DMS114 treated with DMSO at 0.1 percent for 48 hours (cell line): ENCODE data around the gene CFAP69.

Source experiments
- DNase-seq: peaks from one replicate; lab custom pipeline; 2025; ENCODE audit not compliant: unreplicated experiment; lab: John Stamatoyannopoulos, UW

The CFAP69 gene, protein sequence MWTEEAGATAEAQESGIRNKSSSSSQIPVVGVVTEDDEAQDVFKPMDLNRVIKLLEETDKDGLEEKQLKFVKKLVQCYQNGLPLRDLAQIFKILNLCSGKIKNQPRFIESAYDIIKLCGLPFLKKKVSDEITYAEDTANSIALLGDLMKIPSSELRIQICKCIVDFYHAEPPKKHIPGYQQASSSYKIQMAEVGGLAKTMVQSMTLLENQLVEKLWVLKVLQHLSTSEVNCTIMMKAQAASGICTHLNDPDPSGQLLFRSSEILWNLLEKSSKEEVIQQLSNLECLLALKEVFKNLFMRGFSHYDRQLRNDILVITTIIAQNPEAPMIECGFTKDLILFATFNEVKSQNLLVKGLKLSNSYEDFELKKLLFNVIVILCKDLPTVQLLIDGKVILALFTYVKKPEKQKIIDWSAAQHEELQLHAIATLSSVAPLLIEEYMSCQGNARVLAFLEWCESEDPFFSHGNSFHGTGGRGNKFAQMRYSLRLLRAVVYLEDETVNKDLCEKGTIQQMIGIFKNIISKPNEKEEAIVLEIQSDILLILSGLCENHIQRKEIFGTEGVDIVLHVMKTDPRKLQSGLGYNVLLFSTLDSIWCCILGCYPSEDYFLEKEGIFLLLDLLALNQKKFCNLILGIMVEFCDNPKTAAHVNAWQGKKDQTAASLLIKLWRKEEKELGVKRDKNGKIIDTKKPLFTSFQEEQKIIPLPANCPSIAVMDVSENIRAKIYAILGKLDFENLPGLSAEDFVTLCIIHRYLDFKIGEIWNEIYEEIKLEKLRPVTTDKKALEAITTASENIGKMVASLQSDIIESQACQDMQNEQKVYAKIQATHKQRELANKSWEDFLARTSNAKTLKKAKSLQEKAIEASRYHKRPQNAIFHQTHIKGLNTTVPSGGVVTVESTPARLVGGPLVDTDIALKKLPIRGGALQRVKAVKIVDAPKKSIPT

DNA sequence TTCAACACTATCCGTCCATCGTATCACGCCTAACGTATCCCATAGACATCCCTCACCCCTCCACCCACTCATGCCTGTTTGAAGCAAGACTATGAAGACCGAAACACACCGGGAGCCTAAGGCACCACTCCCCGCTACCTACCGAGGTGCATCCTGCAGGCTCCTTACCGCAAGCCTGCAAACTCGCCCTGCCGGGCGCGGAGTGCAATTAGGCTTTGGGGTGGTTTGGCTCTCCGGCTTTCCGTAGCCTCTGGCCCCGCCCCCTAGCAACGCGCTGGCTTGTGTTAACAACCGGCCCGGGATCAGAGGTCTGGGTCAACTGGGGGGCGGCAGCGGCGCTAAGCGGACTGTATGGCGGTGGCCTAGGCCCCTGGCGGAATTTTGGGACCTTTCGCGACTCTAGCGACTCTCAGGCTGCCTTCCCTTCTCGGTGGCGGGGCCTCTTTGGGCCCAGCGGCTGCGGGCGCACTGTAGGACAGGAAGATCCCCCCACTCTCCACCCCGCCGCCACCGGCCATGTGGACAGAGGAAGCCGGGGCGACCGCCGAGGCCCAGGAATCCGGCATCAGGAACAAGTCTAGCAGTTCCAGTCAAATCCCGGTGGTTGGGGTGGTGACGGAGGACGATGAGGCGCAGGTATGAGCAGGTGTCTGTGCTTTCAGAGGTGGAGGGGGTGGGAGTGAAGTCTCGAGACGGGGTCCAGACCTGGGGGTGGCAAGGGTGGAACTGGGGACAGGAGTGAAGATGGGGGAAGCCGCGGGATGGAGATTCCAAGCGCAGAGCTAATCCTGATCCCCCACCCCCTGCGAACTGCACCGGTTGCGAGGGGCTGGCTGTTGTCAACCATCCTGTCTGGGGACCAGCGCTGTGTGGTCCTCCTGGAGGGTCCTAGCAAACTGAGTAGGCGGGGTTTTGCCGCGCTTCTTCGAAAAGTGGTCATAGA is at the start of gene CFAP69:
TSS of gene CFAP69 (plus strand) at position 266 of the 943 bp plus-strand sequence. CDS start at position 517, 251 bp downstream.
- peak; percentile 64 for DNase-seq

DNA sequence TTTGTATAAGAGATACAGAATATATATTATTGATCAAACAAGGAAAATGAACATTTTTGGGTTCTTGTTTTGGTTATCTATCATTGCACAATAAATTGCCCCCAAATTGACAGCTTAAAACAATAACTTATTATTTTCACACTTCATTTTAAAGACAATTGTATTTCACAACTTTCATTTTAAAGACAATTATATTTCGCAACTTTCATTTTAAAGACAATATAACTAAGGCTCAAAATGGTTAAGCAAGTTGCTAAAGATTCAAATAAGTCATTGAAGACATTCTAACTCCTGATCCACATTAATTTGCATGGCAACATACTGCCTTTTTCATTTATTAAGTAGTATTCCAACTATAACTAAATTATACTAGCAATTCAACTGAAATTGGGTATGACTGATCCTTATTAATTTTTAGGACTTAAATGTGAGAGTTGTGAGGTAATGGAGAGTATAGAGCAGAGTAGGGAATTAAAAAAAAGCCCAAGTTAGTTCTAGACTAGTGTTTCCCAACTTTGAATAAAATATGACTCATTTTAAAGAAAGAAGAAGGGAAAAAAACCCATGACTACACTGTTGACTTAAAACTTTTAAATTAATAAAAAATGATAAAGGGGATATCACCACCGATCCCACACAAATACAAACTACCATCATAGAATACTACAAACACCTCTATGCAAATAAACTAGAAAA is 43.3 kb upstream of the CFAP69 start:
- no peak for DNase-seq

DNA sequence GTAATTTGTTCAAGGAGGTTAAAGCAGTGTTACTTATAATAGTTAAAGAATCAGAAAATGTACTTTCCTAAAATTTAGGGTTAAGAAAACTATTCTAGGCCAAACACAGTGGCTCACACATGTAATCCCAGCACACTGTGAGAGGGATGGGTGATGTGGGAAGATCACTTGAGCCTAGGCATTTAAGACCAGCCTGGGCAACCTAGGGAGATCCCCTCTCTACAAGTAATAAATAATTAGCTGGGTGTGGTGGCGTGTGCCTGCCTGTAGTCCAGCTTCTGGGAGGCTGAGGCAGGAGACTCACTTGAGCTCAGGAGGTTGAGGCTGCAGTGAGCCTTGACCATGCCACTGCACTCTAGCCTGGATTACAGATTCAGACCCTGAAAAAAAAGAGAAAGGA is 37.0 kb upstream of the CFAP69 start:
- no peak for DNase-seq

DNA sequence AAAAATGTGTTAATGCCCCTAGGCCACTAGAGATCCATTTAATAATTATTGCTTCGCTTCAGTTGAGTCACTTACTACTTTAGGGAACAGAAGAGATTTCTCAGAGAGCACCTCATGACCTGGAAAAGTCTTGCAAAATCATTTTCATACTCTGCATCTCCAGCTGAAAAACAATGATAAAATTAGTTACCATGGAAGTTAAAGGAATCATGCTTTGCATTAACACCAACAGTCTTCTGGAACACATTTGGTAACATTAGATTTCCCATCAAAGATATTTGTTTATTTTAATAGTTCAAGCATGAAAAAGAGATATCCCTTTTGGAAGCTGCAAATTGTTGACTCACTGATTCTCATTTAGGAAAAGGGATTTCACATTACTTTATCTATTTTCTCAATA is 35.2 kb upstream of the CFAP69 start:
- DNase-seq: no peak

DNA sequence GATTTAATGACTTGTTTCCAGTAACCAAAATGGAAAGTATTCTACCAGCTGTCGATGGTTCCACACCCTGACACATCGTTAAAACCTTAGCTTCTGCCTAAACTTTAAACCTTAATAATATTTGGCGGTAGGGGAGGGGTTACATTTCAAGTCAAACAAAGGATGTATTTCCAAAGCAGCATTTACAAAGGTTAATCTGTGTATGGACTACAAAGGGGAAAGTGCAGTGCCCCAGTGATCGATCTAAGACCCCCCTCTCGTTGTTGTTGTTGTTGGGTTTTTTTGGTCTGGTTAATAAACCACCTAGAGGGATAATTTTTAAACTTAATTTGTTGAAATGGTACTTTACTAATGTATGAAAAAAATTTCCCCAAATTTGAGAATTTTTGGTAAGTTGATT is 34.5 kb upstream of the CFAP69 start:
- no peak for DNase-seq

DNA sequence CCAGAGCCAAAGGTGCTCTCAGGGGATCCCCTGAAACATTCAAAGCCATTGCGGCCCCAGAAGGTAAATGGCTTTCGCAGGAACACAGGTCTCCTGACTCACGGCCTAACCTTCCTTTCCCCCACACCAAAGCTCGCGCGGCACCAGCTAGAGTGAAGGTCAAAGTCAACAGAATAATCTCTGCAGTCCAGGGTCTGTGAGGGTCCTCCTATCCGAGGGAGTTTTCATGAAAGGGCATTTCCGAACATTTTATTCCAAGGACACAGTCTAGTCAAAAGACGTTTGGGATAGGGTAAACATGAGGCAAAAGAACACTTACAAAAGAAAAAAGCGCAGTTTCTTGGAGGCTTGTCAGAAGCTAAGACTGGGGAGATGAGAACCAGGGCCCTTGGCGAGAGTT is 34.0 kb upstream of the CFAP69 start:
- no peak for DNase-seq

DNA sequence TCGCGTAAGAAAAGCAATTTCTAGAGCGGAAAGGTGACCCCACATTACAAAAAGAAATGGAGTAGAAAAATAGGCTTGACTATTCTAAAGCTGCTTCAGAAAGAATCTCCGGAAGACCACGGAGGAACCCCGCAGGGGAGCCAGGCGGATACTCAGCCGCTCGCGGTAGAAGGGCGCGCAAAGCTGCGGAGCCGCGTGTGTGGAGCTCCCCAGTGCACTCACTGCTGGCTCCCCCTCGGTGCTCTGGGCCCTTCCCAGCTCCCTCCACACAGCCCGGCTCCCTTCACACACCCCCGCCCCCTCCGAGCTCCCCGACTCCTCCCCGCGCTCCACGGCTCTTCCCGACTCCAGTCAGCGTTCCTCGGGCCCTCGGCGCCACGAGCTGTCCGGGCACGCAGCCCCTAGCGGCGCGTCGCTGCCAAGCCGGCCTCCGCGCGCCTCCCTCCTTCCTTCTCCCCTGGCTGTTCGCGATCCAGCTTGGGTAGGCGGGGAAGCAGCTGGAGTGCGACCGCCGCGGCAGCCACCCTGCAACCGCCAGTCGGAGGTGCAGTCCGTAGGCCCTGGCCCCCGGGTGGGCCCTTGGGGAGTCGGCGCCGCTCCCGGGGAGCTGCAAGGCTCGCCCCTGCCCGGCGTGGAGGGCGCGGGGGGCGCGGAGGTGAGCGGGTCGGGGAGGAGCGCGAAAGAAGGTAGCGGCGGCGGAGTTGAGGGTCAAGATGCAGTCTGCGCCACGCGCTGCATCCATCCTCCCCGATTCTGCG is 33.4 kb upstream of the CFAP69 start, which contains the start of gene STEAP2:
TSS of gene STEAP2 (plus strand) at position 350 of the 758 bp plus-strand sequence. CDS start 13,343 bp downstream, outside the sequence.
- peak; percentile 73 for DNase-seq

DNA sequence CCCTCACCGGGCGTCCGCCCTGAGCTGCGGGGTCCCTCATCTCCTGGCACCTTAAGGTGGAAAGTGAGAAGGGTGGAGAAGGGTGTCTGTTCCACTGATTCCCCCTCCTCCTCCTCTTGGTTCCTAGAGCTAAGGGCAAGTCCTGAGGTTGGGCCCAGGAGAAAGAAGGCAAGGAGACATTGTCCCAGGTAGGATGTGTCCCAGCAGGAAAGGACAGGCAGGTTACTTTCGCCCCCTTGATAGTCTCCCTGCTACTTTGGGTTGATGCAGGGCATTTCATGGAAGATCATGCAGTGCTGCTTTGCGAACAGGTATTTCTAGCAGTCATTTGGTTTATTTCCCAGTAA is 32.9 kb upstream of the CFAP69 start:
- DNase-seq: no peak

DNA sequence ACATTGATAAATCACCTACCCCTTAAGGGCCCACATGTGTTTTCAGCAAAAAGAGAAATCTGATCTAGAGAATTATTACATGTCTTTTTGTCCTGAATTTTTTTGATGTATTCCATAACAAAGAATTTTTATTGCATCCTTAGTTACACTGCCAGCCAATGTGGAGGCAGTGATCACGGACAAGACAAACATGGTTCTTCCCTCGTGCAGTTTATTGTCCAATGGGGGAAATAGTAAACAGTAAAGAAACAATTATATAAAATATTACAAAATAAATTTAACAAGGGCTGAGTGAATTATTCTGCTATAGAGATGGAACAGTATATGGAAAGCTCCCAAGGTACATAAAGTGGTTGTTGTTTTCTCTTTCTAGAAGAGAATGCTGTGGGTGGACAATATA is 31.5 kb upstream of the CFAP69 start:
- DNase-seq: no peak

DNA sequence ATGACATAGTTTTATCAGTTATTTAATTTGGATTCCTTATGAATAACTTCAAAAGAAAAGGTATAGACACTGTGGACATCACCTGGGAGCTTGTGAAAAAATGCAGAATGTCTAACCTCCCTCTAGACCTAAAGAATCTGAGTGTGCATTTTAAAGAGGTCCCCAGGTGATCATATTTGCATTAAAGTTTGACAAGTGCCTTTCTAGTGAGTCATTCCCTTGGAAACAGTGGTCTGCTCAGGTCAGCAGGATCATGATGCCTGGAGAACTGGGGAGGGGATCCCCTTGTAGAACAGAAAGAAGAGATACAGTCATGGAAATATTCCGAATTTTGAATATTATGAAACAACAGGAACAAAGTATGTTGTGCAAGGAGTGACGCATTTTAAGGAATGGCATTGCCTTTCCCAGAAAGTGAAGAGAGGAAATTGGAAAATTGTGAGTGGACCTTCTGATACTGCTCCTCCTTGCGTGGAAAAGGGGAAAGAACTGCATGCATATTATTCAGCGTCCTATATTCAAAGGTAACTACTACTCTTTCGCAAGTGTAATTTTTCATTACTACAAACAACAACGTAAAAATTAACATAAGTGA is 28.8 kb upstream of the CFAP69 start:
- no peak for DNase-seq

DNA sequence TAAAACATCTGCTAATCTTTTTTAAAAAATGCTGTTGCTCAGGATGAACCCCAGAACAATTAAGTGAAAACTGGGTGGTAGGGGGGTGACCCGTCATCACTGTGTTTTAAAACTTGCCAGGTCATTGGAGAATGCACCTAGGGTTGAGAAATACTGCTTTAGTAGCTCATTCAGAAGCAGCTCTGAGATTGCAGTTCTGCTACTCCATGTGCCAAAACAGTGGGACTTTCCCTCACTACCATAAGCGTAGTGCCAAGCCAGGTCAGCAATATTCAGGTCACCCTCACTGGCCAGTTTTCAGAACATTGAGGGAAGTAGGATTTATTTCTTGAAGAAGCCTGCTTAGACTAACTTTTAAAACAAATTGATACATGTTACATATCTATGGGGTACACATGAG is 28.2 kb upstream of the CFAP69 start:
- no peak for DNase-seq

DNA sequence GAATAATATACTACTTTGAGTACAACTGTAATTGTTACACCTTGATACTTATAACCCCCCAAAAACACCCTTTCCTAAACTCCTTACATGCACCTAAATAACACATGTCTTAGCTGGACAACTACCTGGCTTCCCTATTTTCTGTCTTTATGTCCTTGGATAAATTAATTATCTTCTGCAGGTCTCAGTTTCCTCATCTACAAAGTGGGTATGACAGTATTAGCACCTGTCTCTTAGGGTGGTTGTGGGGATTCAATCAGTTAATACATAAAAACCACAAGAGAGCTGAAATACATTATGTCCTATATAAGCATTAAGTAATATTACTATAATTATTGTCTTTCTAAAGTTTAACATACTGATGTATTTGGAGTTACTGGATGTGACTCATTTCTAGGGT is 22.6 kb upstream of the CFAP69 start:
- DNase-seq: no peak

DNA sequence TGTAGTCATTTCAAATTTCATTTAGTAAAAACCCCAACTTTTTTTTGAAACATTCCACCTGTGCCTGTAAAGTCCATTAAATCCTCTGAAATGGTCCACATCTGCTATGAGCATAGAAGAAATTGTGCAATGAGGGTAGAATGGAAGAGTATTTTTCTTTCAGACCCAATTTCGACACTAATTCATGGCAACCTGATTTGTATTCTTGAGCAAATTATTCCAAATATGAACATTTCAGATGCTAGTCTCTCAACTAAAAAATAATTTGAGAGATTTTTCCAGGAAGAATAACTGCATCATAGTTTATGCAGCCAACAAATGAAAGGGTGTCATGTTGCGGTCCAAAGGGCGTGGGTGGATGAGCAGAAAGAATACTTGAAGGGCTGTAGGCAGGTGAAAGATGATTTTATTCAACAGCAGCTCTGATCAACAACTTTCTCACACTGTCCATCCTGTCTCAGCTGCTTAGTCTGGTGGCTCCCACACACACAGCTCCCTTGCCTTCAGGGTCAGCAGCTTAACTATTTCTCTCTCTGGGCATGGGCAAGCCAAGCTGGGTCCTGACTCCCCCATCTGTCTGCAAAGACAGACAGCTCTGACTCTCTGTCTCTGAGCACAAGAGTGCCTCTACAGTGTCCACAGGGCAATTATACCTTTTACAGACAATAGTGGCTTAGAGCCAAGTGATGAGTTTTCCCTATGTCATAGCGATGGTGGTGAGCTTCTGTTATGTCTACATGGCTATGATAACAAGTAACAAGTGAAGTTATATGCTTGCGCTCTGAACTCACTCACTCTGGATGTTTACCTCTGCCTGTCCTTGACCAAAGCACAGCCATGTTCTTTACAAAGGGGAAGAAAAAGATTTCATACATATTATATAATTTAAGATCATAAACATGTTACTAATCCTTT is 21.9 kb upstream of the CFAP69 start:
- DNase-seq: no peak

DNA sequence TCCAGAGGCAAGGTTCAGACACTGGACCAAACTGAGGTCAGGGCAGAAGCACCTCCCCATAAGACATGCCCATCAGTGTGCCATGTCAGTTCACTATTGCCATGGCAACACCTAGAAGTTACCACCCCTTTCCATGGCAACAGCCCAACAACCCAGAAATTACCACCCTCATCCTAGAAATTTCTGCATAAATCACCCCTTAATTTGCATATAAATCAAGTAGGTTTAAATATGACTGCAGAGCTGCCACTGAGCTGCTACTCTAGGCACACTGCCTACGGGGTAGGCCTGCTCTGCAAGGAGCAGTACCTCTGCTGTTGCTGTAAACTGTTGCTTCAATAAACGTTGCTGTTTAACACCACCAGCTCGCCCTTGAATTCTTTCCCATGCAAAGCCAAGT is 20.8 kb upstream of the CFAP69 start:
- no peak for DNase-seq

DNA sequence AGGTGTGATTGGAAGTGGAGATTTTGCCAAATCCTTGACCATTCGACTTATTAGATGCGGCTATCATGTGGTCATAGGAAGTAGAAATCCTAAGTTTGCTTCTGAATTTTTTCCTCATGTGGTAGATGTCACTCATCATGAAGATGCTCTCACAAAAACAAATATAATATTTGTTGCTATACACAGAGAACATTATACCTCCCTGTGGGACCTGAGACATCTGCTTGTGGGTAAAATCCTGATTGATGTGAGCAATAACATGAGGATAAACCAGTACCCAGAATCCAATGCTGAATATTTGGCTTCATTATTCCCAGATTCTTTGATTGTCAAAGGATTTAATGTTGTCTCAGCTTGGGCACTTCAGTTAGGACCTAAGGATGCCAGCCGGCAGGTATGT is 19.8 kb upstream of the CFAP69 start:
- DNase-seq: no peak

DNA sequence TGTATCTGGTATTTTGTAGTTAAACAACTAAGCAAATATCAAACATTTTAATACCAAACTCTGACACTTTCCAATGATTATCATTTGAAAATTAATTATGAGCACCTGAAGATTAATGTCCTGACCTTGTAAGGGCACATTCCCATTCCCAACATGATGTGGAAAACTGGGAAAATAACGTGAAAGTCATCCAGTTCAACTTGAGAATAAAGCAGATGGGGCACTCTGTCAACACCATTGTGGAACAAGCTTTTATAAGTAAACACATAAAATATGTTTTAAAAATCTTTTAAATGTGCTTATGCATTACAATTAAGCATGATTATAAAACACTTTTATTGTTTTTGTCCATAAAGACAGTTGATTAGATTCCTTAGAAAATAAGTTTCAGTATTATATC is 19.4 kb upstream of the CFAP69 start:
- DNase-seq: no peak

DNA sequence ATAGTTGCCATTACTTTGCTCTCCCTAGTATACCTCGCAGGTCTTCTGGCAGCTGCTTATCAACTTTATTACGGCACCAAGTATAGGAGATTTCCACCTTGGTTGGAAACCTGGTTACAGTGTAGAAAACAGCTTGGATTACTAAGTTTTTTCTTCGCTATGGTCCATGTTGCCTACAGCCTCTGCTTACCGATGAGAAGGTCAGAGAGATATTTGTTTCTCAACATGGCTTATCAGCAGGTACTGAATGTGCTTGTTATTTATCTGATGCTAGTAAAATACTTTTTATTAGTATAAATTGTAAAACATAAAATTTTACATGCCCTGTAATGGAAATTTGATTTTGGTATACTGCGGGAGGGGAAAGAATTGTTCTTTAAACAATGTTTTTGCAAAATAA is 17.7 kb upstream of the CFAP69 start:
- DNase-seq: no peak

DNA sequence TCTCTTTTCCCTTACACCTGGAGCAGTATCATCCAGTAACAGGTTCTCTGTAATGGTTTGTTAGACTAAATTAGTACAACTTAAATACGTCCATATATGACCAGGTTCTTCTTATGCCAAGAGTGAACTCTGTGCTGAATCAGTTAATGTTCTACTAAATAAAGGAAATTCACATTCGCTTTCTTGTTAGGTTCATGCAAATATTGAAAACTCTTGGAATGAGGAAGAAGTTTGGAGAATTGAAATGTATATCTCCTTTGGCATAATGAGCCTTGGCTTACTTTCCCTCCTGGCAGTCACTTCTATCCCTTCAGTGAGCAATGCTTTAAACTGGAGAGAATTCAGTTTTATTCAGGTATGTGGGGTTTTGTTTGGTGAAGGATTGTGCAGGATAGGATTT is 15.3 kb upstream of the CFAP69 start:
- DNase-seq: no peak
